ENCODE data around the gene WDFY2.

DNA sequence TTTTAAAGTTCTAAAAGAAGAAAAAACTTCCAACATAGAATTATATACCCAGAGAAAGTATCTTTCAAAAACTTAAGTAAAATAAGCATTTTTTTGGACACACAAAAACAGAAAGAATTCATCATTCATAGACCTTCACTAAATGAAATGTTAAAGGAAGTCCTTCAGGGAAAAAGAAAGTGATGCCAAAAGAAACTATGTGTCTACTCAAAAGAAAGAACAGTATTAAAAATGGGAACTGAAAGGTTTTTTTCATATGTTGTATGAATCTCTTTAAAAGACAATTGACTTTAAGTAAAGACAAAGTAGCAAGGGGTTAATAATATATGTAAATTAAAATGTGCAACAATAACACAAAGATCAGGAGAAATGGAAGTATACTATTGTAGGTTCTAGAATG lies 123.2 kb downstream of the WDFY2 start:
- TF ChIP-seq, protein P1, sequence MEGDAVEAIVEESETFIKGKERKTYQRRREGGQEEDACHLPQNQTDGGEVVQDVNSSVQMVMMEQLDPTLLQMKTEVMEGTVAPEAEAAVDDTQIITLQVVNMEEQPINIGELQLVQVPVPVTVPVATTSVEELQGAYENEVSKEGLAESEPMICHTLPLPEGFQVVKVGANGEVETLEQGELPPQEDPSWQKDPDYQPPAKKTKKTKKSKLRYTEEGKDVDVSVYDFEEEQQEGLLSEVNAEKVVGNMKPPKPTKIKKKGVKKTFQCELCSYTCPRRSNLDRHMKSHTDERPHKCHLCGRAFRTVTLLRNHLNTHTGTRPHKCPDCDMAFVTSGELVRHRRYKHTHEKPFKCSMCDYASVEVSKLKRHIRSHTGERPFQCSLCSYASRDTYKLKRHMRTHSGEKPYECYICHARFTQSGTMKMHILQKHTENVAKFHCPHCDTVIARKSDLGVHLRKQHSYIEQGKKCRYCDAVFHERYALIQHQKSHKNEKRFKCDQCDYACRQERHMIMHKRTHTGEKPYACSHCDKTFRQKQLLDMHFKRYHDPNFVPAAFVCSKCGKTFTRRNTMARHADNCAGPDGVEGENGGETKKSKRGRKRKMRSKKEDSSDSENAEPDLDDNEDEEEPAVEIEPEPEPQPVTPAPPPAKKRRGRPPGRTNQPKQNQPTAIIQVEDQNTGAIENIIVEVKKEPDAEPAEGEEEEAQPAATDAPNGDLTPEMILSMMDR (IDR thresholded peaks at IDR 0.05; ENCODE audit: low read depth, low read length): no peak
- TF ChIP-seq EZH2phosphoT487 (IDR thresholded peaks at IDR 0.05; ENCODE audit: low read depth): no peak
